ENCODE measurements around the gene ITPR3.

ITPR3 gene

GRCh38 chr6:33638556-33638955 lies 17.4 kb downstream of the ITPR3 start:
- no peak for DNase-seq (ENCODE audit: low spot score)

- no peak for DNase-seq (ENCODE audit: low spot score)
Measured at GRCh38 chr6:33639559-33639958, 18.4 kb downstream of the ITPR3 start.

DNA sequence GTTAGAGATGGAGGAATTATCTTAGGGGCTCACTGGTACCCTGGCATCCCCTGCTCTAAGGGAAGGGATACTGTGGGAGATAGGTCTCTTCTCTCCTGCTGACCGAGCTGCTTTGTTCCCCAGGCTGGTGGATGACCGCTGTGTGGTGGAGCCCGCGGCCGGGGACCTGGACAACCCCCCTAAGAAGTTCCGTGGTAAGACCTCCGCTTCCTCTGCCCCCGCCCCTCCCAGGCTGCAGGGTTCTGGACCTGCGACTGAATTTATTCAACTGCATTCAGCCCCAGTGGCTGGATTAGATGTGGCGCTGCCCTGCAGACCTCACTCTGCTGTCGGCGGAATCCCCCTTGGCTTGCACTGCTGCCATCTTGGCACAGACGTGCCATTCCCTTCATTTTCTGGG lies 19.2 kb downstream of the ITPR3 start:
- DNase-seq (ENCODE audit: low spot score): no peak

DNA sequence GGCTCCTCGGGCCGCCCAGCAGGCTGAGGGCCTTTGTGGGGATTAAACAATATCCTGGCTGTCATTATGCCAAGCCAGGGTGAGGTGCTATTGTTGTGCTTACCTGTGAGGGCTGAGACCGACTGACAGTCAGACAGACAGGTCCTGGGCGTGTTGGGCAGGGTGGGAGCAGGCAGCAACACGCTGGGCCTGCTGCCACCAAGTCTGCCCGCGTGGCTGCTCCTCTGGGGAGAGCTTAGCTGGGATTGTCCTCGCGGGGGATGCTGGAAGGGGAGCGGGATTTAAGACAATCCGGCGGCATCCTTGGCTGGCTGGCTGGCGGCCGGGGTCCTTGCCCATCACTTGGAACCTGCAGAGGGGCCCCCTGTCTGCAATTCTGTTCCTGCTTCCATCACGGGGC lies 20.0 kb downstream of the ITPR3 start:
- DNase-seq (ENCODE audit: low spot score): no peak

DNA sequence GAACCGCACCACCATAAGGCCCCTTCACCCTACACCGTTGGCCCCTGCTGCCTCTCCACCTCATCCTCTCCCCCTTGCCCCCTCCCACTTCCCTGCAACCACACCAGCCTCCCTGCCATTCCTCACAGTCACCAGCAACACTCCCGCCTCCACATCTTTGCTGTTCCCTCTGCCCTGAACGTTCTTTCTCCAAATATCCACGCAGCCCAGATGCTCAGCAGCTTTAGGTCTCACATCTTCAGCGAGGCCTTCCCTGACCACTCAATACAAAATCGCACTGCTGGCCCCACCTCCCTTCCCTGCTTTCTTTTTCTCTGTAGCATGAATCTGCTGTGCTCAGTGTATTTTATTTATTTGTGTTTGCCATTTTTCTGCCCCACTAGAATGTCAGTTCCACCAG lies 20.5 kb downstream of the ITPR3 start:
- no peak for DNase-seq (ENCODE audit: low spot score)

GRCh38 chr6:33642897-33643296 lies 21.8 kb downstream of the ITPR3 start:
- no peak for DNase-seq (ENCODE audit: low spot score)

- DNase-seq (ENCODE audit: low spot score): no peak
Measured at GRCh38 chr6:33651403-33651802, 30.3 kb downstream of the ITPR3 start.

- no peak for DNase-seq (ENCODE audit: low spot score)
Measured at GRCh38 chr6:33652002-33652401, 30.9 kb downstream of the ITPR3 start.

- DNase-seq (ENCODE audit: low spot score): peak; percentile 76
Measured at GRCh38 chr6:33654831-33655554, 33.9 kb downstream of the ITPR3 start.

GRCh38 chr6:33656844-33657243 lies 35.7 kb downstream of the ITPR3 start:
- no peak for DNase-seq (ENCODE audit: low spot score)

DNA sequence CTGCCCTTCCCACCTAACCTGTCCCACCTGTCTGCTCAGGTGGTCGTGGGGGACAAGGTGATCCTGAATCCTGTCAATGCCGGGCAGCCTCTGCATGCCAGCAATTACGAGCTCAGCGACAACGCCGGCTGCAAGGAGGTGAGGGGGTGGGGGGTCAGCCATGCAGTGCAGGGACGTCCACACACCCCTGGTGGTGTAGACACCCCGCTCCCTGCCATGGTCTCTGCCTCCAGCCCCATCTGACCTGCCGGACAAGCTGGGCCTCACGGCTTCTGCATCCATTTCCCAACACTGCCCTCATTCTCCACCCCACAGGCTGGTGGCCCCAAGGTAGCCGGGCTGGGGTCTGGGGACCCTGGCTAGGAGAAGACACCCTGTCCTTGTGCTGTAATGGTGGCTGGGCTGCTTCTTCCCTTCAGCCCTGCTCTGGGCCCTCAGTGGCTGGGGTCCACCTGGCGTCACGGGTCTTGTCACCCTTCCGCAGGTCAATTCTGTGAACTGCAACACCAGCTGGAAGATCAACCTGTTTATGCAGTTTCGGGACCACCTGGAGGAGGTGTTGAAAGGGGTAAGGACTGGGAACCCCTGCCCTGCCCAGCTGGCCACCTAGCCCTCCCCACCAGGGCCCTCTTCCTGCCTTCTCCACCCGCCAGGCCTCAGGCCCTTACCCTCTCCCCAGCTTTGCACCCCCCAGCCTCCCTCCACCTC lies 38.0 kb downstream of the ITPR3 start:
- no peak for DNase-seq (ENCODE audit: low spot score)

- DNase-seq (ENCODE audit: low spot score): no peak
Measured at GRCh38 chr6:33659986-33660385, 38.9 kb downstream of the ITPR3 start.

DNA sequence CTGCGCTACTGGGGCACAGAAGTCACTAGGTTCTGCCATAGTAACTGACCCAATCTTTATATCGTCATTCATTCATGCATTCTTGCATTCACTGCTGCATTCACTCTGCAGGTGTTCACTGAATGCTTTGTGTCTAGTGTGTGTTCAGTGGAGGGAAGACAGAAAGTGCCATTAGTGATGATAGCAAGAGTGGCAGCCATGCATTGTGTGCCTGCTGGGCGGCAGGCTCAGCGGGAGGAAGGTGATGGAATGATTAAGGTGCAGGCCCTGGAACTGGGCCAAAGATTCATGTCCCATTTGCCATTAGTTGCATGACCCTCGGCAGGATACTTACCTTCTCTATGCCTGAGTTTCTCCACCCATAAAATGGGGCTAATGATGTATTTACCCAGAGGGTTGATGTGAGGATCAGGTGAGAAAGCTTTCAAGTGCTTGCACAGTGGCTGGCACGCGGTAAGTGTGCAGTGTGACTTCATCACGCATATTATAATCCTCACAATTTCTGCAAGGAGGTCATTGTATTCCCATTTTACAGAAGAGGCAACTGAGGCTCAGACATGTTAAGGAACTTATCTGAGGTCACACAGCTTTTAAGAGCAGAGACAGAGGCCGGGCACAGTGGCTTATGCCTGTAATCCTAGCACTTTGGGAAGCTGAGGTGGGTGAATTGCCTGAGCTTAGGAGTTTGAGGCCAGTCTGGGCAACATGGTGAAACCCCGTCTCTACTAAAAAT lies 40.1 kb downstream of the ITPR3 start:
- no peak for DNase-seq (ENCODE audit: low spot score)

GRCh38 chr6:33662318-33662717 lies 41.2 kb downstream of the ITPR3 start:
- no peak for DNase-seq (ENCODE audit: low spot score)

DNA sequence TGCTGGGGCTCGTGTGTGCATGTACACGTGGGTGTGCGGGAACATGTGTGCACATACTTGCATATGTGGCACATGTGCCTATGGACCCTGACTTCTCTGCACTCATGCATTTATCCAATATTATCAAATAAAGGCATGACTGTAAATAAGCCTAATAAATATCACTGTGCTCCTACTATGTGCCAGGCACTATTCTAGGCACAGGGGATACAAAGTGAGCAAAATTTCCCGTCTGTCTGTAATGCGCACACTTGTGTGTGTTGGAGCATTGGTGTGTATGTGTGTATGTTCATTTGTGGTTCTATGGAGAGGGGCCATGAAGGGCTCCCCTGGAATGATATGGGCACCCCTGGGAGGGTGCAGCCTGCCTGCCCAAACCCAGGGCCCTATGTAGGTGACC lies 41.9 kb downstream of the ITPR3 start:
- no peak for DNase-seq (ENCODE audit: low spot score)

DNA sequence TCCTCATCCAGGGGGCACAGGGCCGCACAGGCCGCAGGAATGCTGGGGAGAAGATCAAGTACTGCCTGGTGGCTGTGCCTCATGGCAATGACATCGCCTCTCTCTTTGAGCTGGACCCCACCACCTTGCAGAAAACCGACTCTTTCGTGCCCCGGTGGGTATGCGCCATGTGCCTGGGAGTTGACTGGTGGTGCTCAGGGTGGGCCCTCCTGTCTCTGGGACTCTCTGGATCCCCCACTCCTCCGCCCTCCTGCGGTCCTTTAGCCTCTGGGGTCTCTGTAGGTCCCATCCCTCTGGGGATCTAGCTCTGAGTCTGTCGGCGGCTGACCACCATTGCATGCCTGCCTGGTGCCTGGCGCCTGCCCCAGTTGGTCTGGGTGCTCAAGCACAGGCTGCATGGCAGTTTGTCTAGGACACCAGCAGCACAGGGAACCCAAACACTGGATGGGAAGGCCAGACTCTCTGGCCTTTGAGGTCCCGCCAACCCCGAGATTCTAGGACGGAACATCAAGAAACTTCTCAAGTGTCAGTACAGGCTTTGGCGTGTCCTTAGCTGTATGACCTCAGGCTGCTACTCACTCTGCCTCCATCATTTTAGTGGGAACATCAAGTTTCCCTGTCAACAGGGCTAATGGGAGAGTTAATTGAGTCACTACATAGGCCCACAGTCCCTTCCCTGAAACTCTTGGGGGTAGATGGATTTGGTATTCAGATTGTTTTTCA lies 42.8 kb downstream of the ITPR3 start:
- DNase-seq (ENCODE audit: low spot score): no peak

GRCh38 chr6:33664506-33665057 lies 43.5 kb downstream of the ITPR3 start:
- DNase-seq (ENCODE audit: low spot score): no peak

GRCh38 chr6:33665957-33666356 lies 44.8 kb downstream of the ITPR3 start:
- no peak for DNase-seq (ENCODE audit: low spot score)

- no peak for DNase-seq (ENCODE audit: low spot score)
Measured at GRCh38 chr6:33667072-33667471, 46.0 kb downstream of the ITPR3 start.

DNA sequence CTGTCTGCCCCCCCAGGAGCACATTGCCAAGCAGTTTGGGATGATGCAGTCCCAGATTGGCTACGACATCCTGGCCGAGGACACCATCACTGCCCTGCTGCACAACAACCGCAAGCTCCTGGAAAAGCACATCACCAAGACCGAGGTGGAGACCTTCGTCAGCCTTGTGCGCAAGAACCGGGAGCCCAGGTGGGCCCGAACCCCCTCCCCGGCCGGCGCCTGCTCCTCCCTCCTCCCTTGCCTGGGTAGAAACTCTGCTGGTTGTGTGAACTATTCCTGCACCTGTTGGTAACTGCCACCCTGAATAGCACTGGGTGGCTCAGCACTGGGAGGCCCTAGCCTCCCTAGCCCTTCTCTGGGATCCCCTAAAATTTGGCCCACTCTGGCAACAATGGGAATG lies 46.7 kb downstream of the ITPR3 start:
- no peak for DNase-seq (ENCODE audit: low spot score)

DNA sequence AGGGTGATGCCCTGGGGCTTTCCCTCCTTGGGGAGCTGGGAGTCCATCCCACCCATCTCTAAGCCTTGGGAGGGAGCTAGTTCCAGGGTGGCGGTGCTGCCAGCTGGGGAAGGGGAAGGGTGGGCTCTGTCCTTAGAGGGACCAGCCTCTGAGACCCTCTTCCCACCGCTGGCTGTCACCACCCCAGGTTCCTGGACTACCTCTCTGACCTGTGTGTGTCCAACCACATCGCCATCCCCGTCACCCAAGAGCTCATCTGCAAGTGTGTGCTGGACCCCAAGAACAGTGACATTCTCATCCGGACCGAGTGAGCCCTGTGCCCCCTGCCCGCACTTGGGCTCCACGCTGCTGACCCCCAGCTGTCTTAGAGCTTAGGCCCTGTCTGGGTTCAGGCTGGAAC lies 47.2 kb downstream of the ITPR3 start:
- no peak for DNase-seq (ENCODE audit: low spot score)

GRCh38 chr6:33668914-33669313 lies 47.8 kb downstream of the ITPR3 start:
- DNase-seq (ENCODE audit: low spot score): no peak
